HuH-7.5 (cell line): ENCODE measurements around the gene HES4.
A peak's percentile ranks its signal among the peaks of the same experiment; 100 is the strongest.
"Not testable (repeated sequence)": the region's sequence is repeated elsewhere in the genome, so short reads cannot be mapped to it uniquely, and the experiment has no call there.

Experiments used
- DNase-seq: peaks from one replicate; pipeline ENCODE4 v3.0.0; 2011; ENCODE audit warnings: low spot score

The HES4 gene

DNA sequence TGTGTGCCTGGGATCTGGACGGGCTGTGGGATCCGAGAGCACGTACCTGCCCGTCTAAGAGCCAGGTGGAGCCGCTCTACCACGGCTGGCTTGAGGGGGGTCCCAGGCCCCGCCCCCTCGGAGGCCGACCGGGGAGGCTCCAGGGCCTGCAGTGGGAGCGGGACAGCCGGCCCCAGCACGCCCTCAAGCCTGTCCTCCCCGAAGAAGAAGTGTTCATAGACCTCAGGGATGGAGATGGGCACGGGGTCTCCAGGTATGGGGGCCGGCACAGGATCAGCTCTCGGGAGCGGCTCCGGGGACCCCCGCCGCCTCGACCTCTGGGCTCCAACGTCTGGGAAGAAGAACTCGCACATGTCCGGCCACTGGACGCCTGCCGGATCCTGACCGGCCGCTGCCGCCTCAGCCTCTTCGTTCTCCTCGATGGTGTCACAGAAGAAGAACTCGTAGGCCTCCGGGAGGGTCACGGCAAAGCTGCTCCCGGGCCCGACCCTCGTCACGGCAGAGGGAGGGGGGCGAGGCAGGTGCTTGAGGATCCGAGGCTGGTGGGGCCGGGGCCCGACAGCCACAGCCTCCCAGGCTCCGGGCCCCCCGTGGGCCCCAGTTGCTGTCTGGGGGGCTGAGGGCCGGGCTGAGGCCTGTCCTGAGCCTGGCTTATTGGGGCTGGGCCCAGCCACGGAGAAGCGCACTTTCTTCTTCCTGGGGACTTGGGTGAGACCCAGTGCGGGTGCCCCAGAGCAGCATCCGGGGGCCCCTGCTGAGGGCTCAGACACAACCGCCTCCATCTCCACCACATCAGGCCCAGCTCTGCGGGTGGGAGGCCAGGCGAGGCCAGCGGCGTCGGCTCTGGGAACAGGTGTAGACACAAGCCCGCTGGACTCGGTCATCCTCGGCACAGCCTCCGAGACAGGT, 20.8 kb downstream of the HES4 start:
- DNase-seq: no peak

DNA sequence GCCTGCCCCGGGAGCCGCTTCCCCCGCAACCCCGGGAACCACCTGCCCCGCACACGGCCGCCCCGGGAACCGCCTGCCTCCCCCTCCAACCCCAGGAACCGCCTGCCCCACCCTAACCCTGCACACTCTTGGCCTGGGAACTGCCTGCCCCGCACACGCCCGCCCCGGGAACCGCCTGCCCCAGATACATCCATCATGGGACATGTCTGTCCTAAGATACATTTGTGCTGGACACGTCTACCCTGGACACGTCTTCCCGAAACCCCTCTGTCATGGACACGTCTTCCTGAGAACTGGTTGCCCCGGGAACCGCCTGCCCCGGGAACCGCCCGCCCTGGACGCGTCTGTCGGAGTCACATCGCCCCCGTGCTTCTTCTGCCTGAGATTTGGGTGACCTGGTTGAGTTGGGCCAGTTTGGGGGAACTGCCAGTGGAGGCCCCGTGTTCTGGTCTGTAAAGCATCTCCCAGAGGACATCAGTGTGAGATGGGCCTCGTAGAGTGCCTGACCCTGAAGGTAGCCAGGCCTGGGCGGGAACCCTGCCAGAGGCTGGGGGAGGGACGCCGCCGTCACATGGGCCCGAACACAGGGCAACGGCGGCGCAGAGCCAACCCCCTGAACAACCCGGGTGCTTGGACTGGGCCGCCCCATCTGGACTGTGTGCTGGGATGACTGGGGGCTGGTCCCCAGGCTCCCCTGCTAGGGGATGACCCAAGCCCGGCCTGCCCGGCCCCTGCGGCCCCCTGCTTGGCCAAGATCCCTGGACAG, 21.6 kb downstream of the HES4 start:
- no peak for DNase-seq

DNA sequence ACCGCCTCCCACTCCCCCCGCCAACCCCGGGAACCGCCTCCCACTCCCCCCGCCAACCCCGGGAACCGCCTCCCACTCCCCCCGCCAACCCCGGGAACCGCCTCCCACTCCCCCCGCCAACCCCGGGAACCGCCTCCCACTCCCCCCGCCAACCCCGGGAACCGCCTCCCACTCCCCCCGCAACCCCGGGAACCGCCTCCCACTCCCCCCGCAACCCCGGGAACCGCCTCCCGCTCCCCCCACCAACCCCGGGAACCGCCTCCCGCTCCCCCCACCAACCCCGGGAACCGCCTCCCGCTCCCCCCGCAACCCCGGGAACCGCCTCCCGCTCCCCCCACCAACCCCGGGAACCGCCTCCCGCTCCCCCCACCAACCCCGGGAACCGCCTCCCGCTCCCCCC, 23.1 kb downstream of the HES4 start:
- not testable (repeated sequence) for DNase-seq

DNA sequence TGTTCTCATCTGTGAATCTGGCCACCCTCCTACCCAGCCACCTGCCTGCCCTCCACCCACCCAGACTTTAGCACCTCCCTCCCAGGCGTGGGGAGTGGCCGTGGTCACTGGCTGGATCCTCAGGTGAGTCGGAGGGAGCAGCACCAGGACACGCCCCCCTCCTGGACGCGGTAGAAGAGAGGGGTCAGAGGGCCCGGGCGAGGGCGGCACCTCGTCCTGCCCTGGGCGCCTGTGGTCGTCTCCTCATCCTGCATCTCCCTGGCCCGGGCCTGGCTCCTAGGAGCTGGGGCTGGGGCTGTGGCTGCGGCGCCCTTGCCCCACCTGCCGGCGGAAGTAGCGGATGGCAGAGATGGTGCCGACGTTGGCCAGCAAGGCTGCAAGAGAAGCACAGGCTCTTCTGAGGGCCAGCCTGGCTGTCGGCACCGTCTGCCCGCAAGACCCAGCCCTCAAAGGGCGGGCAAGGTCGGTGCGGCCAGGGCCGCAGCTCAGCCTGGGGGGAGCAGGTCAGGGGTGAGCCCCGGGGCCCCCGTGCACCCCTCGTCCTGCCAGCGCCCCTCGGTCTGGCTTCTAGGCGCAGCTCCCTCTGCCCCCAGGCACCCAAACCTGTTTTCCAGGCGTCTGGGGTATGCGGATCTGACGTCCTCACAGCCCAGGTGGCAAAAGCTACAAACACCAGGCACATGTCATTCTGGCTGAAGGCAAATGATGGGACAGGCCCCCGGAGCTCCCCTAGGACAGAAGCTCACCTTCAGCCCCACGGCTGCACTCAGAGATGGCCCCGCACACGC, 23.8 kb downstream of the HES4 start:
- DNase-seq: peak; percentile 91

DNA sequence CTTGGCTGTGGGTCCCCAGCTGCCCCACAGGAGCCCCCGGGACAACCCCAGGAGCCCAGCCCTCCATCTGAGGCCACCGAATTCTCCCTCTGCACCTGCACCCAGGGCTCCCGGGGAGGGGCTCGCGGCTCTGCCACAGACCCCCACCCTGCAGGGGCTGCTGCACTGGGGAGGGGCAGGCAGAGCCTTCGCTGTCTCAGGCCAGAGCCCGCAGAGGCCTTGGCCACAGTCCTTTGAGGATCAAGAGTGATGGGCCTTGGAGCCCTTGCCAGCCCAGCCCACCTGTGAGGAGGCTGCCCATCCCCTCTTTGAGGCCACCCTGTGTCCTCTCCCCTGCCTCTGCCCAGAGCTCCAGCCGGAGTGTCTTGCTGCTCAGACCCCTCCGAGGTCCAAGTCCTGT, 24.5 kb downstream of the HES4 start:
- no peak for DNase-seq

DNA sequence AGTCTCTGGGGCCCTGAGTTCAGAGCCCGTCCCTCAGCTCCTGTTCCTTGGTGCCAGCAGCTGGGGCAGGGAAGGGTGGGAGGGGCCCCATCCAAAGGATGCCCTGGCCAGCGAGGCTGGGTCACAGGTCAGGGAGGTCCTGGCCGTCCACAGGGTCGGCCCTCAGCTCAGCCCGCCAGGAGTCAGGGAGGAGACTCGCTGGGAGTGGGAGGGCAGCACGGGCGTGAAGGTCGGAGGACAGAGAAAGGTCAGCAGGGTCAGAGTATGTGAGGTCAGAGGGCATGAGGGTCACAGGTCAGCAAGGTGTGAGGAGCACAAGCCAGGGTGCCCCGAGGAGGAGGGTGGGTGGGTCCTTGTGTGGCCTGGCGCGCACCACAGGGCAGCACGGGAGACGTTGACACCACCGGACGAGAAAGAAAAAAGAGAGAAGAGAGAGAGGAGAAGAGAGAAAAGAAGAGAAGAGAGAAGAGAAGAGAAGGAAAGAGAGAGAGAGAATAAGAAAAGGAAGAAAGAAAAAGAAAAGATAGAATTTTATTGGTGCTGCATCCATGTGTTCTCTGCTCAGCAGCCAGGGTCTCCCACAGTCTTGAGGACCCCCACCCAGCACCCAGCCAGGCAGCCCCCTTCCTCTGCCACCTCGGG, 25.1 kb downstream of the HES4 start:
- no peak for DNase-seq

DNA sequence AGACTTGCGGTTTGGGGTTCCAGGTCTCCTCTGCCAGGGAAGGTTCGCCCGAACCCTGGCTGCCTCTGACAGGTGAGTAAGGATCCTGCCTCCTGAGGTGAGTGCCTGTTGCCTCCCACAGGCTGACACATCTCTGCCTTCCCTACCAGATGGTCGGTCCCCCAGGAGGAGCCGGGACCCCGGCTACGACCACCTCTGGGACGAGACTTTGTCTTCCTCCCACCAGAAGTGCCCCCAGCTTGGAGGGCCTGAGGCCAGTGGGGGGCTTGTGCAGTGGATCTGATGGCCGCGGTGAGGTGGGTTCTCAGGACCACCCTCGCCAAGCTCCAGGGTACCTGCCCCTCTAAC, 25.6 kb downstream of the HES4 start:
- DNase-seq: no peak

DNA sequence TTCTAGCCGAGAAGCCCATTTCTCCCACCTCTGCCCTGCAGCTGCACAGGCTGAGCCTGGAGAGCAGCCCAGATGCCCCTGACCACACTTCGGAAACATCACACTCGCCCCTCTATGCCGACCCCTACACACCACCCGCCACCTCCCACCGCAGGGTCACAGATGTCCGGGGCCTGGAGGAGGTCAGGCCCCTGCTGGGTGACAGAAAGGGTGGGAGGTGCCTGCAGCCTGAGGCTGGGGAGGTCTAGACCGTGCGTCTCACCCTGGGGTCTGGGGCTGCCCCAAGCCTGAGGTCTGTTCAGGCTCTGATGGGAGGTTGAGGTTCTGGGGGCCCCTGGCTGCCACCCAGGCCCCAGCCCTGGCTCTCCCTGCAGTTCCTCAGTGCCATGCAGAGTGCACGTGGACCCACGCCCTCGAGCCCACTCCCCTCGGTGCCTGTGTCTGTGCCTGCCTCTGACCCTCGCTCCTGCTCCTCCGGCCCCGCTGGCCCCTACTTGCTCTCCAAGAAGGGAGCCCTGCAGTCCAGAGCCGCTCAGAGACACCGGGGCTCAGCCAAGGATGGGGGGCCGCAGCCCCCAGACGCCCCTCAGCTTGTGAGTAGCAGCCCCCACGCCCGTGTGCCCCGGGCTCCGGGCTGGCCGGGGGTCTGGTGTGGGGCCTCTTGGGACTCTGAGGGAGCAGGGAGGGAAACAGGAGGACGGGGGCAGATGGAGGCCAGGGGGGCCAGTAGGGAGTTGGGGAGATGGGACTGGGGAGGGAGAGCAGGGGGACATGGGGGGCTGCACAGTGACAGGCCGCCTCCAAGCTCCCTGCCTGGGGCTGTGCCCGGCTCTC, 26.2 kb downstream of the HES4 start:
- DNase-seq: no peak

DNA sequence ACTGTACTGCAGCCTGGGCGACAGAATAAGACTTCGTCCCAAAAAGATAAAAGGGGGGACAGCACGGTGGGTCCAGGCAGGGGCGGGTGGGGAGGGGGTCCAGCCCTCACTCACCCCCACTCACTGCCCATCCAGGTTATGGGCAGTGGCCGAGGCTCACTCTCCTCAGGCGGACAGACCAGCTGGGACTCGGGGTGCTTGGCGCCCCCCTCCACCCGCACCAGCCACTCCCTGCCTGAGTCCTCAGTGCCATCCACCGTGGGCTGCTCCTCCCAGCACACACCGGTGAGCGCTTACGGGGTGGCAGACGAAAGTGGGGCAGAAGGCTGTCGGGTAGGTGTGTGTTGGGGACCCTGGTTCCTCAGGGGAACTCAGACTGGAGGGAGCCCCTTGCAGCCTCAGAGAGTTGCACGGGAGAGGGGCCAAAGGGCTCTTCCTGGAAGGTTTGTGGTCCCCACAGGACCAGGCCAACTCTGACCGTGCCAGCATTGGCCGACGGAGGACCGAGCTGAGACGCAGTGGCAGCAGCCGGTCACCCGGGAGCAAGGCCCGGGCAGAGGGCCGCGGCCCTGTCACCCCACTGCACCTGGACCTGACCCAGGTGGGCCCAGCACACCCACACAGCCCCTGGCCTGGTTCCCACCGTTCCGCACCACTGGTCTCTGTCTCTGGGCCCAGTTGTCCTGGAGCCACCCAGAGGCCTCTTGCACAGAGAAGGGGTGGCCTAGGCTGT, 27.0 kb downstream of the HES4 start:
- DNase-seq: no peak

DNA sequence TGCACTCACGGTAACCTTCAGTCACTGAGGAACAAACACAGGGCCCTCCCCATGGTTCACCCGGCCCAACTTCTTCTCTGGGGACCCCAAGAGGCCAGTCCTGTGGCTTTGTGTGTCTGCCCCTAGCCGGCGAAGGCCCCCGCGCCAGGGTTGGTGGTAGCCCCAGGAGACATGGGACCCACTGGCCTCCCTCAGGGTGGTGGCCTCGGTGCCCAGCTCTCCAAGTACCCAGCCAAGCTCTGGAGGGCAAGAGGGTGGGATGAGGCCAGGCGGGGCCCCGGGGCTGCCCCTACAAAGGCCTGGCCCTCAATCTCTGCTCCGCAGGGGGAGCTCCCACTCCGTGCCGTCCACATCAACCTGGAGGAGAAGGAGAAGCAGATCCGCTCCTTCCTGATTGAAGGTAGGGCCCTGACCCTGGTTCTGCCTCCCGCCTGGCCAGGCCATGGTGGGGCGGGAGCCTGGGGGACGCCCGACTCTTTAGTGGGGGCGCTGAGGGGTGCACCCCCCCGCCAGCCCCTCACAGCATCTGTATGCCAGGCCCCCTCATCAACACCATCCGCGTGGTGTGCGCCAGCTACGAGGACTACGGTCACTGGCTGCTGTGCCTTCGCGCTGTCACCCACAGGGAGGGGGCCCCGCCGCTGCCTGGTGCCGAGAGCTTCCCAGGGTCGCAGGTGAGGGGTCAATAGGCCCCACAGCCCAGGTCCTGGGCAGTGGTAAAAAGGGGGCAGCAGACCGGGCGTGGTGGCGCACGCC, 28.0 kb downstream of the HES4 start:
- DNase-seq: no peak

DNA sequence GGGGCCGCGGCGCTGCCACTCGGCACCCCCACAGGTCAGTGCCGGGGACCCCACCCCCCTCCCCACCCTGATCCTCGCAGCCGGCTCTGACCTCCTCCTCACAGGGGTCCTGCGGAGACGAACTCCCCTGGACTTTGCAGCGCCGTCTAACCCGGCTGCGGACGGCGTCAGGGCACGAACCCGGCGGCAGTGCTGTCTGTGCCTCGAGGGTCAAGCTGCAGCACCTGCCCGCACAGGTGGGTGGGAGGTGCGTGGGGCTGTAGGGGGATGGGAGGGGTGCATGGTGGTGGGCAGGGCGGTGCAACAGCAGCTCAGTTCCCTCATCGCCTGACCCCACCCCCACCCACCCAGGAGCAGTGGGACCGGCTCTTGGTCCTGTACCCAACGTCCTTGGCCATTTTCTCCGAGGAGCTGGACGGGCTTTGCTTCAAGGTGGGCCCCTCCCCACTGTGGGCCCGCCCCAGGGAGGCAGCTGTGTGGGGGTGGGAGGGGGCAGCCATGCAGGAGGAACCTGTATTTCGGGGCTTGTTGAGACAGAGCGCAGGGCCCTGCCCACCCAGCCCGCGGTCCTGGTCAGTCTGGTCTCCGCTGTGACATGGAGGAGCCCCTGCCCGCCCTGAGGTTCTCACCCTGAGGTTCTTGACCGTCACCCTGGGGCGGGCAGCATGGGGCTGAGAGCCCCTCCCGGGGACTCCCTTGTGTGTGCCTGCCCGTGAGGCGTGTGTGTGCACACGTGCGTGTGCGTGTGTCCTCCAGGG, 28.7 kb downstream of the HES4 start:
- no peak for DNase-seq

DNA sequence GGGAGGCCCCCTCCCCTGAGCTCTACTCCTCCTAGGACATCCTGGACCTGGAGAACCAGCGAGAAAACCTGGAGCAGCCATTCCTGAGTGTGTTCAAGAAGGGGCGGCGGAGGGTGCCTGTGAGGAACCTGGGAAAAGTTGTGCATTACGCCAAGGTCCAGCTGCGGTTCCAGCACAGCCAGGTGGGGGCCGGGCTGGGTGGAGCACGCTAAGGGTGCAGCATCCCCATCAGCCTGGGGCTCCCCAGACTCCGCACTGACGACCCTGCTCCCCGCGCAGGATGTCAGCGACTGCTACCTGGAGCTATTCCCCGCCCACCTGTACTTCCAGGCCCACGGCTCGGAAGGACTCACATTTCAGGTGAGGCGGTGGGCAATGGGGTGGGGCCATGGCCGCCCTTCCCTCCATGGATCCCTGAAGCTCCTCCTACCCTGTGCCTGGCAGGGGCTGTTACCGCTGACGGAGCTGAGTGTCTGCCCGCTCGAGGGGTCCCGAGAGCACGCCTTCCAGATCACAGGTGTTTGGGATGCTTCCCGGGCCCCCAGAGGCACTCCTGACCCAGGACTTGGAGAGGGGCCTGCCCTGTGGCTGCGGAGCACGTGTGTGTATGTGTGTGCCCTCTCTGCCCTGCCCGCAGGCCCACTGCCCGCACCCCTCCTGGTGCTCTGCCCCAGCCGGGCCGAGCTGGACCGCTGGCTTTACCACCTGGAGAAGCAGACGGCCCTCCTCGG, 29.5 kb downstream of the HES4 start:
- no peak for DNase-seq

DNA sequence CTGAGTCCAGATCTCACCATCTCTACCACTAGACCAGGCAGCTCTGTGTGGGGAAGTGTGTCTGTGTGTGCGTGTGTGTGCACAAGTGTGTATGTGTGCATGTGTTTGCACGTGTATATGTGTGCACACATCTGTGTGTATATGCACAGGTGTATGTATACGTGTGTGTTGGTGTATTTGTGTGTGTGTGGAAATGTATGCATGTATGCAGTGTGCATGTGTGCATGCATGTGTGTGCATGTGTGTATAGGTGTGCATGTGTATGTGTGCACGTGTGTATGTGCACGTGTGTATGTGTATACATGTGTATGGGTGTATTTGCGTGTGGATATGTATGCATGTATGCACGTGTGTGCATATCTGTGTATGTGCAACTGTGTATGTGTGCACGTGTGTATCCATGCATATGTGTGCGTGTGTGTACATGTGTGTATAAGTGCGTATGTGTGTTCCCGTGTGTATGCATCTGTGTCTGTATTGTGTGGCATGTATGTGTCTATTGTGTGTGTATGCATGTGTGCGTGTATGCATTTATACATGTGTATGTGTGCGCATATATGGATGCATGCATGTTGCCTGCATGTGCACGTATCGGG, 30.5 kb downstream of the HES4 start:
- DNase-seq: no peak

DNA sequence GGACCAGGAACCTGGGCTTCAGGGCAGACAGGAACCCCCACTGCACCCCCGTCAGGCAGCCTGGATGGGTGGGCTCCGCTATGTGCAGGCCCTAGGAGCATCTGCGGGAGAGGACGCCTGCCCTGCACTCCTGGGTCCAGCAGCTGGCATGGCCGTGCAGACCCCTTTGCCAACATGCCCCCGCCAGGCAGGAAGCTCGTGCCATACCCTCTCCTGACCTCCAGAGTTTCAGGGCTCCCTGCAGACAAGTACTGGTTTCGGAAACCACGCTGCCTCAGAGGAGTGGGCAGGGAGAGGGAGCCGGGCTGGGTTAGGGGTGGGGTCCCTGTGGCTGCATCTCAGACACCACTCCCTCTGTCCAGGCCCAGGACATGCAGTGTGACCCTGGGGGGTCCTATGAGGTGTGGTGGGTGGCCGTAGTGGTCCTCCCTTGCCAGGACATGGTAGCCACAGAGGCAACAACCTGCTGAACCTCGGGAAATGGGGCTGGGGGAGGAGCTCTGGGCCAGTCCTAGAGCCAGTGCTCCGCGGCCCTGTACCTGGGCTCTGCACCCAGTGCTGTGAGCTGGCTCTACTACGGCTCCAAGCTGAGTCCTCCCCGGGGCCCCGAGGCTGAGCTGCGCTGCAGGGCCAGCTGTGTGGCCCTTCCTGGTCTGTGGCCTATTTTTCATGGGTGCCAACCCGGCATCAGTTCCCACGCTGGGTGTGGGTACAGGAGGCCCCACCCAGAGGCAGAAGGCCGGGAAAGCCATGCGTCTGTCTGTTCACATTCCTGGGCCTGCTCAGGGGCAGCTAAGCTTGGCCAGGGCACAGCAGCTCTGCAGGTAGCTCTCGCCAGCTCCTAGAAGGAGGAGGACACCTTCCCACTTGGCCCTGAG, 32.2 kb downstream of the HES4 start:
- DNase-seq: no peak

DNA sequence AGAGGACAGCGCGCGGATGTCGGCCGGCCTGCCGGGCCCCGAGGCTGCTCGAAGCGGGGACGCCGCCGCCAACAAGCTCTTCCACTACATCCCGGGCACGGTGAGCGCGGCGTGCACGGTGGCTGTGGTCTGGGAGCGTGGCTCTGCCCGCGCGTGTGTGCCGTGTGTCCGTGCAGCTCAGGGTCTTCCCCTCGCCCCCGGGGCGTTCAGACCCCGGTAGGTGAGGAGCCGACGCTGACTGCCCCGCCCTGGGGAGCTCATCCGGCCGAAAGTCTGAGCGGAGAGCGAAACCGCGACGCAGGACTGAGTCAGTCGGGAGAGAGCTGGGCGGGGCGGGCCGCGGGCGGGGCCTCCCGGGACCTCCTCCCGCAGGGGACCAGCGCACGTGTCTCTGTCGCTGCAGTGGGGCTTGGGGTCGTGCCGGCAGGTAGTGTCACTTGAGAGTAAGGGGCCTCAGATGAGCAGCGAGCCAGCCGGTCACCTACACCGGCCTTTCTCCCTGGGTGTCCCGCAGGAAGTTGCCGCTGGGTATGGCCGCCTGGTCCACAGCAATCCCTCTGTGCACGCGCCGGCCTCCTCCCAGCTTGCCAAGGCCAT, 33.1 kb downstream of the HES4 start:
- peak; percentile 87 for DNase-seq

DNA sequence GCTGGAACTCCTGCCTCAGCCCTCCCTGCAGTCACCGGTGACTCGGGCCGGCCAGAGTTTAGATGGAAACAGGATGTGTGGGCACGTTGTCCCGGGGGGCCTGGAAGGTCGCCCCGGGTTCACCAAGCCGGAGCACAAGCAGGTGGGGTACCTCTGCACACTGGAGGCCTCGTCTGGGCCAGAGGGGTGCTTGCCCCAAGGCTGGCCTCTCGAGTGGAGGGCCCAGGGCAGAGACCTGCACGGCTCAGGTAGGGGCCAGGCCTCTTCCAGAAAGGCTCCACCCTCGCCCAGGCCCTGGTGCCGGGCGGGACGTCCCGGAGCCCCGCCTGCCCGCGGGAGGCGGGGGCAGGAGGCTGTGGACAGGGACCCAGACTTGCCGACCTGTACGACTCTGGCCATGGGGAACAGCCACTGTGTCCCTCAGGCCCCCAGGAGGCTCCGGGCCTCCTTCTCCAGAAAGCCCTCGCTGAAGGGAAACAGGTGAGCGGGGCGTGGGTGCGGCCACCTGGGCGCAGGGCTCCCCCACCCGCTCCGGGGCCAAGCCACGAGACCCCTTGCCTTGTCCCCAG, 33.7 kb downstream of the HES4 start, which contains the start of gene PLEKHN1:
PLEKHN1 (plus strand) TSS at position 348 of the 569 bp plus-strand sequence; CDS start at position 398, 50 bp downstream.
- peak; percentile 83 for DNase-seq
